NB4 (cell line): ENCODE measurements around the gene MYLK2.

ENCODE experiments used
- CTCF ChIP-seq: IDR thresholded peaks from one replicate; pipeline ENCODE4 v1.5.1; 2012; ENCODE audit warnings: low read depth, low read length
- POLR2A ChIP-seq: IDR thresholded peaks from 2 replicates; pipeline ENCODE4 v1.6.1; 2011; ENCODE audit warnings: mild to moderate bottlenecking; ENCODE audit not compliant: insufficient read length; ENCODE audit errors: extremely low read depth

- TF ChIP-seq POLR2A: no peak
- no peak for TF ChIP-seq CTCF
These were observed 39.0 kb downstream of the MYLK2 start for GRCh38 chr20:31857861-31858759.
